ENCODE data around the gene CDKN2AIP.

The CDKN2AIP gene

GRCh38 chr4:183495184-183495583 lies 50.7 kb downstream of the CDKN2AIP start:
- Histone ChIP-seq H3K27me3 (ENCODE audit: low read depth, low read length) (no peaks in the 10 kb centered on the region), H3K4me1 (ENCODE audit: low read length) (no peaks in the 10 kb centered on the region), H3K79me2 (ENCODE audit: low read length) (no peaks in the 10 kb centered on the region), H3K27ac (ENCODE audit: low read length) (no peak overlapping the region), H3K4me2 (ENCODE audit: low read length) (no peak overlapping the region), H3K4me3 (ENCODE audit: low read length) (no peak overlapping the region), H3K9ac (ENCODE audit: low read length) (no peak overlapping the region), H3K9me3 (ENCODE audit: insufficient read depth, low read length) (no peaks in the 10 kb centered on the region), H2AFZ (ENCODE audit: low read depth, low read length) (no peak overlapping the region), H4K20me1 (ENCODE audit: insufficient read depth, low read length) (no peaks in the 10 kb centered on the region), H3K36me3 (replicated peaks; ENCODE audit: low read depth, low read length) (peaks cover 21% of the 10 kb centered on the region)
- TF ChIP-seq CTCF (IDR thresholded peaks at IDR 0.05; ENCODE audit: low read depth, low read length) (no peak), EZH2phosphoT487 (IDR thresholded peaks at IDR 0.05; ENCODE audit: low read depth) (no peak)

Measured in OCI-LY3 (cell line).